ENCODE measurements around the gene LRRC59. TPM values are rescaled to one million over a fixed set of nuclear protein-coding genes. Genes with fewer than 3 reads are reported as not detected.

LRRC59 gene
- total and polyA plus RNA-seq, 2 donors, result 27.8 to 38.7 TPM

- H3K27ac ChIP-seq (ENCODE audit: low read depth in 1 of 2, low read length in 1 of 2), result peak overlapping the region in 1 of 2 donors; percentile 71
- H3K4me1 ChIP-seq (ENCODE audit: control insufficient read depth in 2 of 2, insufficient read depth in 2 of 2, low read length in 2 of 2), result peaks cover 8 to 19% of the 10 kb centered on the region in 2 donors
- H3K9me3 ChIP-seq (ENCODE audit: control insufficient read depth in 2 of 2, insufficient read depth in 1 of 2, low read length in 1 of 2), result peaks cover 0 to 4% of the 10 kb centered on the region in 2 donors
- peak in 2 of 9 donors; percentile 16 to 44 for DNase-seq (ENCODE audit: low read depth in 6 of 9, low spot score in 9 of 9)
- H3K4me3 ChIP-seq (ENCODE audit: low read length in 2 of 2), result peak overlapping the region; percentile 73 to 96
- no peaks in the 10 kb centered on the region for H3K27me3 ChIP-seq (ENCODE audit: control insufficient read depth in 2 of 2, insufficient read depth in 1 of 2, low read length in 1 of 2)
- 28% methylated on average over 30 of the region's 30 CpGs for WGBS
- H3K36me3 ChIP-seq (ENCODE audit: control insufficient read depth in 2 of 2, insufficient read depth in 2 of 2, low read length in 1 of 2), result peaks cover 34 to 40% of the 10 kb centered on the region in 2 donors
Observed at GRCh38 chr17:50396261-50397110, 837 bp downstream of the LRRC59 start.

- 61% methylated on average over 3 of the region's 3 CpGs for WGBS
- H3K4me3 ChIP-seq (ENCODE audit: low read length in 2 of 2), result no peak overlapping the region
- H3K27ac ChIP-seq (ENCODE audit: low read depth in 1 of 2, low read length in 1 of 2), result no peak overlapping the region
- H3K36me3 ChIP-seq (ENCODE audit: control insufficient read depth in 2 of 2, insufficient read depth in 2 of 2, low read length in 1 of 2), result peaks cover 48 to 56% of the 10 kb centered on the region in 2 donors
- peaks cover 8 to 19% of the 10 kb centered on the region in 2 donors for H3K4me1 ChIP-seq (ENCODE audit: control insufficient read depth in 2 of 2, insufficient read depth in 2 of 2, low read length in 2 of 2)
- H3K27me3 ChIP-seq (ENCODE audit: control insufficient read depth in 2 of 2, insufficient read depth in 1 of 2, low read length in 1 of 2), result no peaks in the 10 kb centered on the region
- no peak for DNase-seq (ENCODE audit: low read depth in 6 of 9, low spot score in 9 of 9)
- peaks cover 0 to 4% of the 10 kb centered on the region in 2 donors for H3K9me3 ChIP-seq (ENCODE audit: control insufficient read depth in 2 of 2, insufficient read depth in 1 of 2, low read length in 1 of 2)
Observed at GRCh38 chr17:50394711-50395110, 2.6 kb downstream of the LRRC59 start.

GRCh38 chr17:50393700-50394099 is 3.6 kb downstream of the LRRC59 start:
- WGBS, result 97% methylated on average over 5 of the region's 5 CpGs
- Histone ChIP-seq H3K27me3 (ENCODE audit: control insufficient read depth in 2 of 2, insufficient read depth in 1 of 2, low read length in 1 of 2) (no peaks in the 10 kb centered on the region), H3K9me3 (ENCODE audit: control insufficient read depth in 2 of 2, insufficient read depth in 1 of 2, low read length in 1 of 2) (no peaks in the 10 kb centered on the region), H3K4me3 (ENCODE audit: low read length in 2 of 2) (no peak overlapping the region), H3K27ac (ENCODE audit: low read depth in 1 of 2, low read length in 1 of 2) (no peak overlapping the region), H3K36me3 (ENCODE audit: control insufficient read depth in 2 of 2, insufficient read depth in 2 of 2, low read length in 1 of 2) (peaks cover 54 to 66% of the 10 kb centered on the region in 2 donors), H3K4me1 (ENCODE audit: control insufficient read depth in 2 of 2, insufficient read depth in 2 of 2, low read length in 2 of 2) (peaks cover 8 to 19% of the 10 kb centered on the region in 2 donors)
- no peak for DNase-seq (ENCODE audit: low read depth in 6 of 9, low spot score in 9 of 9)

- no peaks in the 10 kb centered on the region for H3K27me3 ChIP-seq (ENCODE audit: control insufficient read depth in 2 of 2, insufficient read depth in 1 of 2, low read length in 1 of 2)
- no peak overlapping the region for H3K27ac ChIP-seq (ENCODE audit: low read depth in 1 of 2, low read length in 1 of 2)
- no peaks in the 10 kb centered on the region for H3K9me3 ChIP-seq (ENCODE audit: control insufficient read depth in 2 of 2, insufficient read depth in 1 of 2, low read length in 1 of 2)
- WGBS, result 98% methylated on average over 6 of the region's 6 CpGs
- H3K4me1 ChIP-seq (ENCODE audit: control insufficient read depth in 2 of 2, insufficient read depth in 2 of 2, low read length in 2 of 2), result peaks cover 8 to 16% of the 10 kb centered on the region in 2 donors
- no peak overlapping the region for H3K4me3 ChIP-seq (ENCODE audit: low read length in 2 of 2)
- H3K36me3 ChIP-seq (ENCODE audit: control insufficient read depth in 2 of 2, insufficient read depth in 2 of 2, low read length in 1 of 2), result peaks cover 64 to 76% of the 10 kb centered on the region in 2 donors
- DNase-seq (ENCODE audit: low read depth in 6 of 9, low spot score in 9 of 9), result no peak
Observed at GRCh38 chr17:50392621-50393020, 4.7 kb downstream of the LRRC59 start.

- Histone ChIP-seq H3K27ac (ENCODE audit: low read depth in 1 of 2, low read length in 1 of 2) (no peak overlapping the region), H3K4me1 (ENCODE audit: control insufficient read depth in 2 of 2, insufficient read depth in 2 of 2, low read length in 2 of 2) (no peaks in the 10 kb centered on the region), H3K27me3 (ENCODE audit: control insufficient read depth in 2 of 2, insufficient read depth in 1 of 2, low read length in 1 of 2) (no peaks in the 10 kb centered on the region), H3K4me3 (ENCODE audit: low read length in 2 of 2) (no peak overlapping the region), H3K36me3 (ENCODE audit: control insufficient read depth in 2 of 2, insufficient read depth in 2 of 2, low read length in 1 of 2) (peaks cover 88 to 97% of the 10 kb centered on the region in 2 donors), H3K9me3 (ENCODE audit: control insufficient read depth in 2 of 2, insufficient read depth in 1 of 2, low read length in 1 of 2) (no peaks in the 10 kb centered on the region)
- 98% methylated on average over 6 of the region's 6 CpGs for WGBS
- DNase-seq (ENCODE audit: low read depth in 6 of 9, low spot score in 9 of 9), result no peak
Observed at GRCh38 chr17:50389534-50389933, 7.8 kb downstream of the LRRC59 start.

GRCh38 chr17:50388728-50389127 is 8.6 kb downstream of the LRRC59 start:
- Histone ChIP-seq H3K27me3 (ENCODE audit: control insufficient read depth in 2 of 2, insufficient read depth in 1 of 2, low read length in 1 of 2) (no peaks in the 10 kb centered on the region), H3K36me3 (ENCODE audit: control insufficient read depth in 2 of 2, insufficient read depth in 2 of 2, low read length in 1 of 2) (peaks cover 88 to 92% of the 10 kb centered on the region in 2 donors), H3K27ac (ENCODE audit: low read depth in 1 of 2, low read length in 1 of 2) (no peak overlapping the region), H3K4me1 (ENCODE audit: control insufficient read depth in 2 of 2, insufficient read depth in 2 of 2, low read length in 2 of 2) (no peaks in the 10 kb centered on the region), H3K9me3 (ENCODE audit: control insufficient read depth in 2 of 2, insufficient read depth in 1 of 2, low read length in 1 of 2) (no peaks in the 10 kb centered on the region), H3K4me3 (ENCODE audit: low read length in 2 of 2) (no peak overlapping the region)
- over 99% methylated on average over 3 of the region's 3 CpGs for WGBS
- DNase-seq (ENCODE audit: low read depth in 6 of 9, low spot score in 9 of 9), result no peak

- 96% methylated on average over 3 of the region's 3 CpGs for WGBS
- no peaks in the 10 kb centered on the region for H3K27me3 ChIP-seq (ENCODE audit: control insufficient read depth in 2 of 2, insufficient read depth in 1 of 2, low read length in 1 of 2)
- peaks cover 86 to 90% of the 10 kb centered on the region in 2 donors for H3K36me3 ChIP-seq (ENCODE audit: control insufficient read depth in 2 of 2, insufficient read depth in 2 of 2, low read length in 1 of 2)
- H3K4me3 ChIP-seq (ENCODE audit: low read length in 2 of 2), result no peak overlapping the region
- no peaks in the 10 kb centered on the region for H3K9me3 ChIP-seq (ENCODE audit: control insufficient read depth in 2 of 2, insufficient read depth in 1 of 2, low read length in 1 of 2)
- H3K27ac ChIP-seq (ENCODE audit: low read depth in 1 of 2, low read length in 1 of 2), result no peak overlapping the region
- no peak for DNase-seq (ENCODE audit: low read depth in 6 of 9, low spot score in 9 of 9)
- H3K4me1 ChIP-seq (ENCODE audit: control insufficient read depth in 2 of 2, insufficient read depth in 2 of 2, low read length in 2 of 2), result no peaks in the 10 kb centered on the region
Observed at GRCh38 chr17:50386510-50386909, 10.8 kb downstream of the LRRC59 start.

GRCh38 chr17:50382931-50383330 is 14.4 kb downstream of the LRRC59 start:
- Histone ChIP-seq H3K27me3 (ENCODE audit: control insufficient read depth in 2 of 2, insufficient read depth in 1 of 2, low read length in 1 of 2) (no peaks in the 10 kb centered on the region), H3K4me3 (ENCODE audit: low read length in 2 of 2) (no peak overlapping the region), H3K9me3 (ENCODE audit: control insufficient read depth in 2 of 2, insufficient read depth in 1 of 2, low read length in 1 of 2) (no peaks in the 10 kb centered on the region), H3K4me1 (ENCODE audit: control insufficient read depth in 2 of 2, insufficient read depth in 2 of 2, low read length in 2 of 2) (no peaks in the 10 kb centered on the region), H3K27ac (ENCODE audit: low read depth in 1 of 2, low read length in 1 of 2) (no peak overlapping the region), H3K36me3 (ENCODE audit: control insufficient read depth in 2 of 2, insufficient read depth in 2 of 2, low read length in 1 of 2) (peaks cover 83 to 85% of the 10 kb centered on the region in 2 donors)
- no peak for DNase-seq (ENCODE audit: low read depth in 6 of 9, low spot score in 9 of 9)
- WGBS, result 98% methylated on average over 12 of the region's 12 CpGs

GRCh38 chr17:50381920-50382319 is 15.4 kb downstream of the LRRC59 start:
- 90% methylated on average over 3 of the region's 3 CpGs for WGBS
- H3K4me1 ChIP-seq (ENCODE audit: control insufficient read depth in 2 of 2, insufficient read depth in 2 of 2, low read length in 2 of 2), result no peaks in the 10 kb centered on the region
- no peak overlapping the region for H3K4me3 ChIP-seq (ENCODE audit: low read length in 2 of 2)
- no peaks in the 10 kb centered on the region for H3K9me3 ChIP-seq (ENCODE audit: control insufficient read depth in 2 of 2, insufficient read depth in 1 of 2, low read length in 1 of 2)
- peaks cover 73 to 75% of the 10 kb centered on the region in 2 donors for H3K36me3 ChIP-seq (ENCODE audit: control insufficient read depth in 2 of 2, insufficient read depth in 2 of 2, low read length in 1 of 2)
- H3K27ac ChIP-seq (ENCODE audit: low read depth in 1 of 2, low read length in 1 of 2), result no peak overlapping the region
- H3K27me3 ChIP-seq (ENCODE audit: control insufficient read depth in 2 of 2, insufficient read depth in 1 of 2, low read length in 1 of 2), result no peaks in the 10 kb centered on the region
- no peak for DNase-seq (ENCODE audit: low read depth in 6 of 9, low spot score in 9 of 9)
